HG03280 (cell line): ENCODE data around the gene DOK4.
"Not testable (repeated sequence)": the region's sequence is repeated elsewhere in the genome, so short reads cannot be mapped to it uniquely, and the experiment has no call there.

Experiments used
- ATAC-seq: cut with Tn5 transposase; IDR thresholded peaks from one replicate; pipeline ENCODE4 v1.9.1; 2021; ENCODE audit warnings: mild to moderate bottlenecking, moderate library complexity; ENCODE audit not compliant: unreplicated experiment

DOK4 gene

DNA sequence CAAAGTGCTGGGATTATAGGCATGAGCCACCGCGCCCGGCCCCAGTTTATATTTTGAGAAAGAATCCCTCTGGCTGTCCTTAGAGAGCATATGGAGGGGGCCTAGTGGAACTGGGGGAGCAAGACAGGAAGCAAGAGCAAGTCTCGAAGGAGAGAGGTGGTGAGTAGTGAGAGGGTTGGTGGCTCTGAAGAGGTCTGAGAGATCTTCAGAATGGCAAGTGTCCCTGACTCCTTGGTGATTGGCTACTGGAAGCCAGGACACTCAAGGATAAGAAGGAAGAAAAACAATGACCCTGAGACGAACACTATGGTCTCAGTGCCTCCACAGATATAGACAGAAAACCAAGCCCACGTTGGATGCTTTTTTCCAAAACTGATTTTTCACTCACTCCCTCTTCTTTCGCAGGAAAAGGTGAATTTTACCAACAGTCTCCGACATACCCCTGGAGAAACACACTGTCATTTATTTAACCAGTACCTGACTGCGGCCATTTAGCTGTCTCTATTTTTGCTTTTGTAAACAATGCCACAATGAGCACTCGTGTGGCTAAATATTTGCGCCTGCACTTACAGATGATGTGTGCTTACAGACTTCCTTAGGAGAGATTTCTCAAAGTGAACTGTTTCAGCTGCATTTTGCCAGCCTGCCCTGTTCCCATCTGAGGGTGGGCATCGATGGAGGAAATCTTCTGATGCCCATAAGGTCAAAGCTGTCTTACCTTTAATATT is 15.9 kb upstream of the DOK4 start:
- ATAC-seq = no peak

GRCh38 chr16:57501492-57501891 is 15.2 kb upstream of the DOK4 start:
- no peak for ATAC-seq

GRCh38 chr16:57500578-57501111 is 14.4 kb upstream of the DOK4 start:
- no peak for ATAC-seq

DNA sequence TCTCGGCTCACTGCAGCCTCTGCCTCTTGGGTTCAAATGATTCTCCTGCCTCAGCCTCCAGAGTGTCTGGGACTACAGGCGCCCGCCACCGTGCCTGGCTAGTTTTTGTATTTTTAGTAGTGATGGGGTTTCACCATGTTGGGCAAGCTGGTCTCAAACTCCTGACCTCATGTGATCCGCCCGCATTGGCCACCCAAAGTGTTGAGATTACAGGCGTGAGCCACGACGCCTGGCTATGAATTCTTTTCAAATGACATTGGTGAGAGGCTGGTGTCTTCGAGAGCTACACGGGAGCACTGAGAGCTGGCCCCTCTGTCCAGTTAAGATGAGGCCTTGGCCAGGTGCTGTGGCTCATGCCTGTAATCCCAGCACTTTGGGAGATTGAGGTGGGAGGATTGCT is 13.6 kb upstream of the DOK4 start:
- ATAC-seq = not testable (repeated sequence)

DNA sequence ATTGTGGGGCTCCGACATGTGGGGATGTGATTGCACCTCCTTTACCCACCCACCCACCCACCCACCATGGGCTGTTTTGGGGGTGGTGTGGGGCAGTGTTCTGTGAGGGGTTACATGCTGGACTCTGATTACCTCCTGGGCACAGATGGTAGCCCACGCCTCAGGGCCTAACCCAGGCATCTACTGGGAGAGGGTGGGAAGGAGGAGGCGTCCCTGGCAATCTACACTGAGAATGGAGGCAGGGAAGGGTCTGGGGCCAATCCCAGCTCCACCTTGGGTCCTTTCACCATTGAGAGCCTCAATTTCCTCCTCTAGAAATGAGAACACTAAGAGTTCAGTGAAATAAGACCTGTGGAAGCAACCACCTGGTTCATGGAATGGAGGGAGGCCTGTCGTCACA is 11.7 kb upstream of the DOK4 start:
- no peak for ATAC-seq

DNA sequence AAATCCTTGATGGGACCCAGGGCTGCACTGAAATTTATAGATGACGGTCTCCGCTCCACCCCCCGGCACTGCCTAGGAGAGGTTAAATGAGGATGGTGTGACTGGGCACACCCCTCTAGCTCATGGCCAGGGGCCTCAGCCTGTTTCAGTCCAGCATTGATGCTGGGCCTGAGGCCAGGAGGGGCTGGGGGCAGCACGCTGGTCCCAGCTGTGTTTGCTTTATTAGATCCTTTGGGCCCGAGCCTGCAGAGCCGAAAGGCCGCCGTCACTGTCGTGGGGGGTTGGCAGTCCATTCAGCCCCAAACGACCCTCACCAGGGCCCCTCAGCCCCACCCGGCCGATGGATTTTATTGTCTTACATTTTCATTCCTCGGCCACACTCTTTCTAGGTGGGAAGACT is 10.8 kb upstream of the DOK4 start:
- no peak for ATAC-seq

DNA sequence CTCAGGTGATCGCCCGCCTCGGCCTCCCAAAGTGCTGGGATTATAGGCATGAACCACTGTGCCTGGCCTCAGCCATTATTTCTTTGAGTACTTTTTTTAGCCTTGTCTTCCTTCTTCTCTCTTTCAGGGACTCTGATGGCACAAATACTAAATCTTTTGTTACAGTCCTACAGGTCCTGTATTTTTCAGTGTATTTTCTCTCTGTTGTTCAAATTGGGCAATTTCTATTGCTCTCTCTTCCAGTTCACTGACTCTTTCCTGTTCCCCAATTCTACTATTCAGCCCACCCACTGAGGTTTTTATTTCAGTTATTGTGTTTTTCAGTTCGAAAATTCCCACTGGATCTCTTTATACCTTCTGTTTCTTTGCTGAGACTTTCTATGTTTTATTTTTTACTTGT is 7.5 kb upstream of the DOK4 start:
- ATAC-seq = no peak

DNA sequence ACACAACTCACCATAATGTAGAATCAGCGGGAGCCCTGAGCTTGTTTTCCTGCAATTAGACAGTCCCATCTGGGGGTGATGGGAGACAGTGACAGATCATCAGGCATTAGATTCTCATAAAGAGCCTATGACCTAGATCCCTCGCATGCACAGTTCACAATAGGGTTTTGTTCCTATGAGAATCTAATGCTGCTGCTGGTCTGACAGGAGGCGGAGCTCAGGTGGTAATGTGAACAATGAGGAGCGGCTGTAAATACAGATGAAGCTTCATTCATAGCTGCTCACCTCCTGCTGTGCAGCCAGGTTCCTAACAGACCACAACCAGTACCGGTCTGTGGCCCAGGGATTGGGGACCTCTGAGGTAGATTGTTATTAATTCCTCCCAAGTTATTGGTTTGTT is 2.9 kb upstream of the DOK4 start:
- ATAC-seq = no peak

DNA sequence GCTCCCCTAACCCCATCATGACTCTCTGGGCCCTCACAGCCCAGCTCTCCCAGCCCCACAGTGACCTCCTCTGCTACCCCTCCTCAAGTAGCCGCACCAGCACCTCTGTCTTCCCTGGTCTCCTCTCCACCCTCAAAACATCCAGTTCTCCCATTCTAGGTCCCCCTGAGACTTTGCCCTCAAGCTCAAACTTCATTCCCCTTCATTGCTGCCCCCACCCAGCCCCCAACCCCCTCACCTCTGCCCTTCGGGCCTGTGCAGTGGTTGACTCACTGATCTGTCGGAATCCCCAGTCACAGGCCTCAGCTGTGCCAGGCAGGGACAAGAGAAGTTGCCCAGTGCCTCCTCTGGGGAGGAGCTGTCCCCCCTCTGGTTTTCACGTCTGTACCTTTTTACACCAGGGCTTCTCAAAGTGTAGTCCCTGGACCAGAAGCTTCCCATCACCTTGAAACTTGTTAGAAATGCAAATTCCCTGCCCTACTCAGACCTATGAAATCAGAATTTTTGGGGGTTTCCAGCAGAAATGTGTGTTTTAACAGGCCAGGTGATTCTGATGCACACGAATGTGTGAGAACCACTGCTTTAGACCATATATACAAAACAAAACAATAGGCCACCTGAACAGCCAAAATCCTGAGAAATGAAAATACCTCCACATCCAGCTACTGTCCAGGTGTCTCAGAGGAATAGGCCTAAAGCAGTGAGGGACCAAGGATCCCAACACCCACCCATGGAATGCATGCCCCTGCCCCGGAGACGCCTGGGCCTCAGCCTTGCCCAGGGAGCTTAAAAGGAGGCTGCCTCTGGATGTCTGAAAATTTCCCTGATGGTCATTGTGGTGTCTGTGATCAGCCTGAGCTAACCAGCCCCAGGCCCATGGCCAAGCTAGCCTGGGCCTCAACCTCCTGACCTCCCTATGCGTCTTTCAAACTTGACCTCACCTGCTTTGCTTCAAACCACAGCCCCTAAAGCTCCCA is 853 bp upstream of the DOK4 start:
- no peak for ATAC-seq

DNA sequence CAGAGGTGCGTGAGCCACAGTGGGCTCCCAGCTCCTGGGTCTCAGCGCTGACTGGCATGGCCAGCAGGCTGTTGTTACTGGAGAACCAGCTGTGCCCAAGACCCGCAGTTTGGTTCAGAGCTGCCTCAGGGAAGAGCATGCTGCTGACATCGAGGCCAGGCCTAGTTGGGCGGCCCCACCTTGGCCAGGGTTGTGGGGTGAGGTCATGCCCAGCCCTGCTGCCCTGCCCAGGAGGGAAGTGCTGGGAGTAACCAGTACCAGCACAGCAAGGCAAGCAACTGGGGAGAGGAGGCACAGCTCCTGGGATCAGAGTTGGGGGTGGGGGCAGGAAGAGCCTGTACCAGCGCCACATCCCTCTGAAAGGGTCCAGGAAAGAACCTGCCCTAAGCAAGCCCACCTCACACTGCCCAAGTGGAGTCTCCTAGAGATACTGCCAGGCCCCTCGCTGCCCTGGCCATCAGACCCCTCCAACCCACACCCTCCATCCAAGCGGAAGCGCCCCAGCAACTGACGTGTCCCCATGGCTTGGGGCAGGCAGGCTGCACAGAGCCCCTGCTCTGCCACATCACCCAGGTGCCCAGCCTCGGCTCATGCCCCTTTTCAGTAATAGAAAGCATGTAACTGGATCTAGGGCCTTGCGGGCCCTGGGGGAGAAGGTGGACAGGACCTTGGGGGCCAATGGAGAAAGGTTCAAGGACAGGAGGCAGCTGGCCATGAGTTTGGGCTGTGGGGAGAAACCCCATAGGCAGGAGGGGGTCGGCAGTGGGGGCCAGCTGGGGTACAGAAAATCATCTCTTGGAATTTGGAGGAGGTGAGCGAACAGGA is 990 bp downstream of the DOK4 start:
- ATAC-seq = no peak

DNA sequence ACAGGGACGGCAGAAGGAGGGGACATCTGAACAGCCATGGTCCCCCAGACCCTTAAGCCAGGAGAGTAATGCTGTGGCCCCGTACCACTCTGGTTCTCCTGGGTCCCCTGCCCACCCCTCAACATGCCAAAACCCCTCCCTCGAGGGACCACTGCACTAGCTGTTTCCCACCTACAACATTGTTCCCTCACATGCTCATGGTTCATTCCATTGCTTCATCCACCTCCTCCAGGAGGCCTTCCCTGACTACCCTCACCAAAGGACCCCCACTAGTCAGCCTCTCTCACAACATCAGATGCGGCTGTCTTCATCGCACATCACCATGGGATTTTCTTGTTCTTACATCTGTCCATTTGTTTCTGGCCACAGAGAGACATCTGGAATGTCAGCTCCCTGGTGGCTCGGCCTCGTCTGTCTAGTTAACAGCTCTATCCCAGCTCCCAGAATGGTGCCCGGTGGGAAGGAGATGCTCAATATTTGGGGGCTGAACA is 1.7 kb downstream of the DOK4 start:
- ATAC-seq = no peak

GRCh38 chr16:57483725-57484514 is 2.4 kb downstream of the DOK4 start:
- ATAC-seq = no peak

GRCh38 chr16:57482845-57483545 is 3.3 kb downstream of the DOK4 start:
- ATAC-seq = no peak

- ATAC-seq = no peak
These were observed 4.9 kb downstream of the DOK4 start for GRCh38 chr16:57481421-57481820.

GRCh38 chr16:57480754-57481230 is 5.5 kb downstream of the DOK4 start:
- ATAC-seq = no peak

DNA sequence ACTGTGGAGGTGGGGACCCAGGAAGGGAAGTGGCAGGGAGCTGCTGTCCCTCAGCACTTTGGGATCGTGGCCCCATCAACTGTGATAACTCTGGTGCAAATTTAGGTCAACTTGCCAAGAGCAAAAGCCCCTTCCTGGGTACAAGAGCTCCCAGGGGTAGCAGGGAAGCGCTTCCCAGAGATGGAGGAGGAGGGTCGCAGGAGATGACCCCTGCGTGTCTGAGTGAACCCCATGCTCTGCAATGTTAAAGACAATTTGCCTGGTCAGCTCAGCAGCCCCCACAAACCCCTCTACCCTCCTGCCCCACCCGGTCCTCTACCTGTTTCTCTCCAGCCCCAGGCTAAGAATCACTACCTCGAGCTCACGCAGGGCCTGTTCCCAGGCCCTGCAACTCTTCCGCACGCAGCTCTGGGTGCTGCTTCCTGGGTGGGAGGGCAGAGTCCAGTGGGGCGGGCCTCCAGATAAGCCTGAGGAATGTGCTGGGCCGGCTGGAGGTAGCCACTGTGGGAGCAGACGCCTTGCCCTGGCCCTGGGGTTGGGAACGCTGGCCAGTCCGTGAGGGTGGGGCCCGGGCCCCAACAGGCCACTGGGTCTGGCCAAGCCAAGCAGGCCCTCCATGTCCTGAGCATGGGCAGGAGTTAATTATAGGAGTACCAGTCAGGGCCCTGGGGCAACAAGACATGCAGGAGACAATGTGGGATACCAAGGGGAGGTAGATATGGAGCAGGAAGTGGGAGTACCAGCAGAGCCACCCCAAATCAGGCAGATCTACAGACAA is 6.1 kb downstream of the DOK4 start:
- ATAC-seq = no peak

DNA sequence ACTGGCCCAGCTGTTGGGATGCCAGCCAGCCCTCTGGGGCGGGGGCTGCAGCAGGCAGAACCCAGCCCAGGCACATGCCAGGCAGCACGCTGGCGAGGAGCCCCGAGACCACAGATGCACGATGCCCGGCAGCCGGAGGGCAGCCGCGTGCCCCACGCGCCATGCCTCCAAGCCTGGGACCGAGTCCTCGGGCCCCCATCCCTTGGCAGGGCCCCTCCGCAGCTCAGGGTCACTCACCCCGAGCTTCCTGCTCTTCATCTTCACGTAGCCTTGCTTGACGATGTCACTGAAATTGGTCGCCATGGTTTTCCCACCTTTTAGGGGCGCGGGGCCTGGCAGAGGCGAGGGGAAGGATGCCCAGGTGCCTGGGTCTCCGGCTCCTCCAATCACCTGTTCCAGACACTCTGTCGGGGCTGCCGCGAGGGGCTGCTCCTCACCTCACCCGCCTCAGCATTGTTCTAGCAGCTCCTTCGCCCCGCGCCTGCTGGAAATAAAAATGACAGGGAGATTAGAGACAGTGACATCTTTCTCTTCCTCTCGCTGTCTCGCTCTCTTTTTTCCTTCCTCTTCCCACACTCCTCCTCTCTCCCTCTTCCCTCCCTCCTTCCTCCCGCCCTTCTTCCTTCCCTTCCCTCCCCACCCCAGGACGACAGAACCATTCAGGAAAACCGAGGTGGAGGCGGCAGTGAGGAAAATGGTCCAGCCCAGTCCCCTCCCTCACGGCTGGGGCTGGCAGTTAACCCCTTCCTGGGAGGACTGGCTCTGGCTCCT is 6.9 kb downstream of the DOK4 start:
- no peak for ATAC-seq
